OCI-LY1 (cell line): ENCODE data around the gene ADARB2.

ENCODE experiments used
- H2AFZ ChIP-seq: fragments of 200-600 bp; sonication (generic), shearing (Covaris generic); 2 replicates; pipeline ENCODE4 v1.6.0; 2014; ENCODE audit warnings: antibody characterized with exemption, mild to moderate bottlenecking, low read length
- H3F3A ChIP-seq: fragments of 200-600 bp; sonication (generic), shearing (Covaris generic); 2 replicates; pipeline ENCODE4 v1.6.0; 2014; ENCODE audit warnings: mild to moderate bottlenecking, antibody characterized with exemption, low read length, moderate library complexity; ENCODE audit not compliant: insufficient read depth
- H3K27ac ChIP-seq: fragments of 200-600 bp; sonication (generic); 2 replicates; pipeline ENCODE4 v1.5.1; 2014; ENCODE audit warnings: low read length, mixed run types, mild to moderate bottlenecking, low read depth; ENCODE audit not compliant: poor library complexity, severe bottlenecking
- H3K27me3 ChIP-seq: fragments of 200-600 bp; sonication (generic); 2 replicates; pipeline ENCODE4 v1.6.0; 2014; ENCODE audit warnings: antibody characterized with exemption, mild to moderate bottlenecking, low read length, moderate library complexity; ENCODE audit not compliant: insufficient read depth
- H3K36me3 ChIP-seq: fragments of 200-600 bp; sonication (generic); 2 replicates; pipeline ENCODE4 v1.6.1; 2014; ENCODE audit warnings: mild to moderate bottlenecking, antibody characterized with exemption, low read length, moderate library complexity, mixed read lengths; ENCODE audit not compliant: insufficient read depth
- H3K4me1 ChIP-seq: fragments of 200-600 bp; sonication (generic); 2 replicates; pipeline ENCODE4 v1.5.1; 2014; ENCODE audit warnings: mild to moderate bottlenecking, low read length, moderate library complexity; ENCODE audit not compliant: insufficient read depth, severe bottlenecking
- H3K4me2 ChIP-seq: fragments of 200-600 bp; sonication (generic), shearing (Covaris generic); 2 replicates; pipeline ENCODE4 v1.6.1; 2014; ENCODE audit warnings: low read length
- H3K4me3 ChIP-seq: fragments of 200-600 bp; sonication (generic); 2 replicates; pipeline ENCODE4 v1.5.1; 2014; ENCODE audit warnings: low read length, low read depth, mild to moderate bottlenecking, mixed read lengths; ENCODE audit not compliant: poor library complexity, severe bottlenecking
- H3K79me2 ChIP-seq: fragments of 200-600 bp; shearing (Covaris generic); 2 replicates; pipeline ENCODE4 v1.6.1; 2016; ENCODE audit warnings: mixed run types, low read length, mixed read lengths; ENCODE audit not compliant: insufficient read depth
- H3K9ac ChIP-seq: fragments of 200-600 bp; sonication (generic), shearing (Covaris generic); 2 replicates; pipeline ENCODE4 v1.6.1; 2014; ENCODE audit warnings: mild to moderate bottlenecking, low read length, mixed read lengths
- H3K9me2 ChIP-seq: fragments of 200-600 bp; sonication (generic), shearing (Covaris generic); 2 replicates; pipeline ENCODE4 v1.6.1; 2014; ENCODE audit warnings: low read depth, mild to moderate bottlenecking, low read length, mixed read lengths
- H3K9me3 ChIP-seq: fragments of 200-600 bp; shearing (Covaris generic); 2 replicates; pipeline ENCODE4 v1.6.1; 2014; ENCODE audit warnings: low read length, mixed read lengths
- H4K20me1 ChIP-seq: fragments of 200-600 bp; sonication (generic), shearing (Covaris generic); 2 replicates; pipeline ENCODE4 v1.6.0; 2016; ENCODE audit warnings: mild to moderate bottlenecking, low read length; ENCODE audit not compliant: insufficient read depth
- CTCF ChIP-seq: fragments of 200-600 bp; sonication (generic), shearing (Covaris generic); IDR thresholded peaks from 2 replicates; pipeline ENCODE4 v1.5.1; 2017; ENCODE audit warnings: mild to moderate bottlenecking, antibody characterized with exemption, low read length, moderate library complexity, mixed read lengths
- EZH2 ChIP-seq: fragments of 200-600 bp; sonication (generic), shearing (Covaris generic); IDR thresholded peaks from 2 replicates; pipeline ENCODE4 v1.8.0; 2017; ENCODE audit warnings: borderline replicate concordance, mixed run types, mild to moderate bottlenecking, antibody characterized with exemption, low read length, moderate library complexity, mixed read lengths

Gene ADARB2

DNA sequence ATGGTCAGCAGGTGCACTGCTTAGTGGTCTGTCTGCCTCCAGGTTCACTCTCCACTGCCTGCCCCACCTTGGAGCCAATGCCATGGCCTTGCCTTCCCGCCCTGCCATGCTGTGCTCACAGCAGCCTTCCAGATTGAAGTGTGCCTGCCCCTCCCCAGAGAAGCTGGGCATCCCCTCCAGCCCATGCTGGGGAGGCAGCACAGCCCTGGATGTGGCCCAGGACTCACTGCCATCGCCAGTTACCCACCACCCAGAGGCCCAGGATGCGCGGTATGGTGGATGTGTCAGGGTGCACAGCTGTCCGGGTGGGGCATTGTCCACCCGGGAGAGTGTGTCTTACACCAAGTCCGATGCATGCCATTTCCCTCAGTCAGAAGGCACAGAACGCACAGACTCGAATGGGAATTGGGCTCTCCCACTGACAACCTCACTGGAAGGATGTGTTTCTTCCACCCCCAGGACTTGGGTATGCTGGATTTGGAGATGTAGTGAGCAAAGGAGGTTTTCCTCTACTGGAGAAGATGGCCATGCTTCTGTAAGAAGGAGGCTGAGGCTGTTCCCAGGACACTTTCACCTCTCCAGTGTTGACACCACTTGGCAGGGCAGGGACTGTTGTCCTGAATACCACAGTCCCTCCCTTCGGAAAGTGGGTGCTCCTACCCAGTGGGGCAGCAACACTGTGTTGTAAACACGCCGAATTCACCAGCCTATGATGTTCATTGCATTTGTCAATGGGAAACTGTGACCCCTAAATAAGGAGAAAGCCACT, 122.0 kb downstream of the ADARB2 start:
- peaks cover 5% of the 10 kb centered on the region; the same call in 1 of the 2 replicates for H3K9me3 ChIP-seq
- no peaks in the 10 kb centered on the region for H3F3A ChIP-seq
- H3K9me2 ChIP-seq: no peaks in the 10 kb centered on the region
- H3K27ac ChIP-seq: no peak overlapping the region
- H3K27me3 ChIP-seq: no peaks in the 10 kb centered on the region; the same call in 1 of the 2 replicates
- no peaks in the 10 kb centered on the region; the same call in 1 of the 2 replicates for H3K36me3 ChIP-seq
- no peaks in the 10 kb centered on the region for H4K20me1 ChIP-seq
- no peak overlapping the region for H3K4me3 ChIP-seq
- no peak overlapping the region for H2AFZ ChIP-seq
- no peak overlapping the region for H3K4me2 ChIP-seq
- H3K79me2 ChIP-seq: no peaks in the 10 kb centered on the region
- H3K4me1 ChIP-seq: peaks cover 9% of the 10 kb centered on the region
- no peak overlapping the region for H3K9ac ChIP-seq
- TF ChIP-seq EZH2 (no peak), CTCF (no peak)

GRCh38 chr10:1613511-1613910, 123.8 kb downstream of the ADARB2 start:
- H3K27ac ChIP-seq: no peak overlapping the region
- H3K36me3 ChIP-seq: no peaks in the 10 kb centered on the region; the same call in 1 of the 2 replicates
- no peak overlapping the region for H3K4me3 ChIP-seq
- peaks cover 19% of the 10 kb centered on the region for H3K4me1 ChIP-seq
- H3K79me2 ChIP-seq: no peaks in the 10 kb centered on the region
- no peak overlapping the region for H3K9ac ChIP-seq
- no peaks in the 10 kb centered on the region for H3K9me3 ChIP-seq
- H3K4me2 ChIP-seq: no peak overlapping the region
- no peak overlapping the region for H2AFZ ChIP-seq
- no peaks in the 10 kb centered on the region for H3K9me2 ChIP-seq
- TF ChIP-seq CTCF (no peak), EZH2 (no peak)
- H3K27me3 ChIP-seq: no peaks in the 10 kb centered on the region; the same call in 1 of the 2 replicates
- no peaks in the 10 kb centered on the region for H3F3A ChIP-seq
- no peaks in the 10 kb centered on the region for H4K20me1 ChIP-seq

DNA sequence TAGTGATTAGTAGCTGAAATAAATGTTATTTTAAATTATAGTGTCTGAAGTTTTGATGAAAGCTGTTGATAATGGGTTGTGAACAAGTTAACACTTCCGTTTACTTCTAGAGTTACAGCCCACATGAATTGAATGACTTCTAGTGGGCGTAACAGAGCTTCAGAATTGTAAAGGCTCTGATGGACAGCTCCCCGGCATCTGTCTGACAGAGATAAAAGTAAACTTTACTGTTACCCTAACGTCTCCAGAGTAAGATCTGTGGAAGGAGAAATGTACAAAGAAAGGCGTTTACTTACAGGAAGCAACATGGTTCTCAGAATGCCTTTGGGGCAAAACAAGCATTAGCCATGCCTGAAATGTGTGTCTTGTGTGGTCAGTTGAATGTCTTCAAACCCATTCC, 124.4 kb downstream of the ADARB2 start:
- Histone ChIP-seq H3K9me3 (no peaks in the 10 kb centered on the region), H3K27ac (no peak overlapping the region), H3K36me3 (no peaks in the 10 kb centered on the region; the same call in 1 of the 2 replicates), H4K20me1 (no peaks in the 10 kb centered on the region), H3K9me2 (no peaks in the 10 kb centered on the region), H3K79me2 (no peaks in the 10 kb centered on the region), H3K9ac (no peak overlapping the region), H3K4me1 (peaks cover 15% of the 10 kb centered on the region), H3K27me3 (no peaks in the 10 kb centered on the region; the same call in 1 of the 2 replicates), H3K4me3 (no peak overlapping the region), H3K4me2 (no peak overlapping the region), H2AFZ (no peak overlapping the region), H3F3A (no peaks in the 10 kb centered on the region)
- no peak for TF ChIP-seq EZH2
- TF ChIP-seq CTCF: no peak
